AG04450 (cell line): ENCODE data around the gene ADAM22. TPM values are rescaled to one million over a fixed set of nuclear protein-coding genes. Genes with fewer than 3 reads are reported as not detected.
"Not testable (repeated sequence)": the region's sequence is repeated elsewhere in the genome, so short reads cannot be mapped to it uniquely, and the experiment has no call there.

ENCODE experiments used
- CTCF ChIA-PET: fragments of 300-600, 350-600 bp; formaldehyde crosslinking; extraction: SDS; loops from one replicate; lab custom pipeline; 2022; ENCODE audit warnings: antibody characterized with exemption, inconsistent platforms; lab: Charles Lee
- POLR2A ChIA-PET: fragments of 350-600 bp; formaldehyde crosslinking; extraction: SDS; loops from one replicate; lab custom pipeline; 2021; ENCODE audit warnings: antibody characterized with exemption, inconsistent platforms; lab: Yijun Ruan, JAX
- DNase-seq: peaks from one replicate; pipeline ENCODE4 v3.0.0-alpha.2; 2011; ENCODE audit warnings: low read depth, low spot score
- H3K27ac ChIP-seq: one replicate; pipeline ENCODE4 v1.5.1; 2012; ENCODE audit warnings: low read depth, low read length, control low read depth
- H3K27me3 ChIP-seq: one replicate; pipeline ENCODE4 v1.6.0; 2012; ENCODE audit warnings: low read length; ENCODE audit not compliant: control insufficient read depth, insufficient read depth
- H3K4me3 ChIP-seq: 2 replicates; pipeline ENCODE4 v1.5.1; 2011; ENCODE audit warnings: mild to moderate bottlenecking, low read depth, low read length, control low read depth
- H3K9me3 ChIP-seq: 2 replicates; pipeline ENCODE4 v1.5.1; 2012; ENCODE audit warnings: low read length; ENCODE audit not compliant: control insufficient read depth, insufficient read depth
- CTCF ChIP-seq: IDR thresholded peaks from 2 replicates; pipeline ENCODE4 v1.5.1; 2011; ENCODE audit warnings: low read depth, low read length, control low read depth, inconsistent platforms
- polyA plus RNA-seq: library from polyadenylated mRNA; depleted of rRNA; stranded (reverse); fragments of >200 nt; gene quantifications from 2 replicates; pipeline ENCODE4 v1.2.3, GENCODE V29; 2011

Gene ADAM22
- polyA plus RNA-seq, 1 experiment: 0.33 TPM

- no peak overlapping the region for H3K27ac ChIP-seq
- H3K9me3 ChIP-seq: no peaks in the 10 kb centered on the region
- CTCF ChIA-PET: interaction anchor here (0.8 kb wide), 1 partner anchor 19 kb away, joined by 3 read pairs; no protein-coding TSS in a partner anchor
- H3K27me3 ChIP-seq: no peaks in the 10 kb centered on the region
- no peak for TF ChIP-seq CTCF
- POLR2A ChIA-PET: no interaction called here
- H3K4me3 ChIP-seq: no peak overlapping the region
- DNase-seq: no peak
Observed at GRCh38 chr7:88150033-88150432, 216.0 kb downstream of the ADAM22 start.

GRCh38 chr7:88151119-88151790, 217.2 kb downstream of the ADAM22 start:
- POLR2A ChIA-PET: no interaction called here
- Histone ChIP-seq H3K27me3 (no peaks in the 10 kb centered on the region), H3K9me3 (no peaks in the 10 kb centered on the region), H3K4me3 (no peak overlapping the region), H3K27ac (no peak overlapping the region)
- DNase-seq: no peak
- TF ChIP-seq CTCF: no peak
- CTCF ChIA-PET: no interaction called here

- DNase-seq: no peak
- TF ChIP-seq CTCF: no peak
- POLR2A ChIA-PET: no interaction called here
- CTCF ChIA-PET: no interaction called here
- H3K9me3 ChIP-seq: no peaks in the 10 kb centered on the region
- no peak overlapping the region for H3K27ac ChIP-seq
- H3K27me3 ChIP-seq: no peaks in the 10 kb centered on the region
- H3K4me3 ChIP-seq: no peak overlapping the region
Observed at GRCh38 chr7:88153378-88153777, 219.3 kb downstream of the ADAM22 start.

GRCh38 chr7:88155756-88156155, 221.7 kb downstream of the ADAM22 start:
- no peak overlapping the region for H3K27ac ChIP-seq
- no peak for DNase-seq
- TF ChIP-seq CTCF: no peak
- CTCF ChIA-PET: no interaction called here
- no peaks in the 10 kb centered on the region for H3K9me3 ChIP-seq
- POLR2A ChIA-PET: no interaction called here
- H3K4me3 ChIP-seq: no peak overlapping the region
- H3K27me3 ChIP-seq: no peaks in the 10 kb centered on the region

GRCh38 chr7:88156356-88156755, 222.3 kb downstream of the ADAM22 start:
- Histone ChIP-seq H3K9me3 (no peaks in the 10 kb centered on the region), H3K27ac (no peak overlapping the region), H3K27me3 (no peaks in the 10 kb centered on the region), H3K4me3 (no peak overlapping the region)
- ChIA-PET POLR2A (no interaction called here), CTCF (interaction anchor here (0.6 to 0.7 kb wide), 2 partner anchors 651 to 1007 kb away, joined by 3 read pairs; no protein-coding TSS in a partner anchor)
- DNase-seq: no peak
- no peak for TF ChIP-seq CTCF

- CTCF ChIA-PET: interaction anchor here (1.2 kb wide), 1 partner anchor 9 kb away, joined by 3 read pairs; no protein-coding TSS in a partner anchor
- POLR2A ChIA-PET, H3K27ac ChIP-seq, H3K4me3 ChIP-seq, H3K27me3 ChIP-seq, H3K9me3 ChIP-seq, DNase-seq: not testable (repeated sequence)
Observed at GRCh38 chr7:88159741-88160140, 225.7 kb downstream of the ADAM22 start.
